GM18519 (cell line): ENCODE results near the gene LBH.
A peak's percentile ranks its signal among the peaks of the same experiment; 100 is the strongest.

Experiments used
- ATAC-seq: cut with Tn5 transposase; IDR thresholded peaks from one replicate; pipeline ENCODE4 v1.9.1; 2021; ENCODE audit warnings: mild to moderate bottlenecking, moderate library complexity; ENCODE audit not compliant: unreplicated experiment, low FRiP score

LBH gene

DNA sequence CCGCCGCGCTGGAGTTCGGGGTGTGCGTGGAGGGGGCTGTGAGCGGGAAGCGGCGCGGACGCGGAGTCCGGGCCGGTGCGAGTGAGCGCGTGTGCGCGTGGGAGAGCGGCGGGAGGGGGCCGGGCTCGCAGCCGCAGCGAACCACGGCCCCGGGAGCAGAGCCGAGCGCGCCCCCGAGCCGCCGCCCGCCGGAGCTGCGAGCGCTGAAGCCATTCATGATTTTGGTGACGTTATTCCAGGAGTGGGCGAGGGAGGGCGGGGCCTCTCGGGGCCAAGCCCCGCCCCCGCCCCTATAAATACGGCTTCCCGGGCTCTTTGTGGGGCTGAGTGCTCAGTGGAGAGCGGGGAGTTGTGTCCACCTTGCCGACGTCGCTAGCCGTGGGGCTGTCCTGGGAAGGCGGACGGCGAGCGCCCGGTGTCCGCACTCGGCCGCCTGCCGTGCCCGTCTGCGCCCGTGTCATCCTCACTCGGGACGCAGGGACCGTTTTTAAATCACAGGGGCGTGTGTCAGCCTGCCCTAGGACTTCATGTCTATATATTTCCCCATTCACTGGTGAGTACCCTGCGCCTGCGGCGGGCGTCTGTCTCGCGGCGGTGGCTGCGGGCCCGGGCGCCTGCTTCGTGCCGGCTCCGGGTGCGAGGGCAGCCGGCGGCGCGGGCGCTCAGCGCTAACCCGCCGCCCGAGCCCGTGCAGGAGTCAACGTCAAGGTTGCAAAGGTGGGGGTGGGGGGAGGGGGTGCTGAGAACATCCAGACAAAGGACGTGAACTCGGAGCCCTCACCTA lies at the start of gene LBH:
LBH (plus strand) TSS at position 323 of the 784 bp plus-strand sequence; CDS start at position 528, 205 bp downstream.
- ATAC-seq, result peak; percentile 27

DNA sequence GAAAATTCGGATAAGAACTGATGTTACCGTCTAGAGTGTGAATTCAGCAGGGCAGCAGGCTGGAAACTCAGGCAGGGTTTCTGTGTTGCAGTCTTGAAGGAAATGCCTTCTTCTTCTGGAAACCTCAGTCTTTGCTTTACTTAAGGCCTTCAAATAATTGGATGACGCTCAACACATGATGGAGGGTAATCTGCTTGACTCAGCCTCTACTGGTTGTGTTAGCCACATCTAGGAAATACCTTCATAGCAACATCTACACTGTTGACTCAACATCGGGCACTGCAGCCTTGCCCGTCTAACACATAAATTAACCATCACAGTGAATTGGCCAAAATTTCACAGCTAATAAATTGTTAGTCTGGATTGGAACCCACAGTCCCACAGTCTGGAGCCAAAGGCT lies 47.3 kb upstream of the LBH start:
- no peak for ATAC-seq

DNA sequence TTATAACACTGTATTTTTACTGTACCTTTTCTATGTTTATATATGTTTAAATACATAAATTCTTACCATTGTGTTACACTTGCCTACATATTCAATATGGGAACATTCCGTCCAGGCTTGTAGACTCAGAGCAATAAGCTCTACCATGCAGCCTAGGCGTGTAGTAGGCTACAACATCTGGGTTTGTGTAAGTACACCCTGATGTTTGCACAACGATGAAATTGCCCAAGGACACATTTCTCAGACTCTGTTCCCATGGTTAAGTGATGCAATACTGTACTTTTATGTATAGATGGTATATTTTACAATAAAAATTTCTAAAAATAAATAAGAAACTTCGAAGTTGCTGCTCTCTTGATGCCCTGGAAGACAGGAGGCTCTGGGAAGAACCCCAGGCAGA lies 46.2 kb upstream of the LBH start:
- no peak for ATAC-seq

DNA sequence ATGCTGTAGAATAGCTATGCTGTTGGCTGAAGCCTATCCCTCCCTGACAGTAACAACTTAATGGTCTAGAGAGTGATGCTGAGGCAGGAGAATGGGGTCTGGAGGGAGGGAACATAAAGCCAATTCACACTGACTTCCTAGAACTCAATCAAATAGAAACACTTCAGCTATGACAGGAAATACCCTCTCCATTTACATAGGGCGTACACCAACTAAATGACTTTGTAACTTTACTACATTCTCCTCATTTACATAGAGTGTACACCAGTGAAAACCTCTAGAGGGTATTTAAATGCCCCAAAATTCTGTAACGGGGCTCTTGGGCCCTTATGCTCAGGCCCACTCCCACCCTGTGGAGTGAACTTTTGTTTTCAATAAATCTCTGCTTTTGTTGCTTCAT lies 43.0 kb upstream of the LBH start:
- no peak for ATAC-seq

DNA sequence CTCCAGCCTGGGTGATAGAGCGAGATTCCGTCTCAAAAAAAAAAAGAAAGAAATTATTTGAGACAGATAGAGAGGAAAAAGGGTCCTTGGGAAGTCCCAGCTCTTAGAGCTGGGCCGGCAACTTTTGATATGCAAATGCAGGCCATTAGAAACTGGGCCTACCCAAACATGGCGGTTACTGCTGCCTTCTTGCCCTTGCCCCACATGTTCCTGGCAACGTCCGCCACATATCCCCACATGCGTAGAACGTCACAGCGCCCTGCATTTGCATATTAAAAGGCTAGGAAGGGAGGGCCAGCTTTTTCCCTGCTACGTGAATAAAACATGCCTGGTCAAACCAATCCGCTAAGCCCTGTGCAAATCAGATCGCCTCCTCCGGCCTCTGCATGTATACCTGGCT lies 40.7 kb upstream of the LBH start:
- ATAC-seq, result no peak

DNA sequence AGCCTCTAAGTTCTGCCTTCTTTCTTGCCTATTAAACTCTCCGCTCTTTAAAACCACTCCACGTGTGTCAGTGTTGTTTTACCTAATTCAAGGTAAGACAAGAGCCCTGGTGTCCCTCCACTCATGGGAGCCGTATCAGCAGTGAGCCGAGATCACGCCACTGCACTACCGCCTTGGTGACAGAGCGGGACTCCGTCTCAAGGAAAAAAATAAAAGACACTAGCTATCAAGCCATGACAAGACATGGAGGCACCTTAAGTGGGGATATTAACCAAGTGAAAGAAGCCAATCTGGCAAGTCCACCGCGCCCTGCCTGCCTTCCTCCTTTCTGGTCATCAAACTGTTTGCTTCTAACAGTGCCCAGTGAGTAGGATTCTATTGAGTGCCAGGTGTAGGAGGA lies 40.2 kb upstream of the LBH start:
- no peak for ATAC-seq

DNA sequence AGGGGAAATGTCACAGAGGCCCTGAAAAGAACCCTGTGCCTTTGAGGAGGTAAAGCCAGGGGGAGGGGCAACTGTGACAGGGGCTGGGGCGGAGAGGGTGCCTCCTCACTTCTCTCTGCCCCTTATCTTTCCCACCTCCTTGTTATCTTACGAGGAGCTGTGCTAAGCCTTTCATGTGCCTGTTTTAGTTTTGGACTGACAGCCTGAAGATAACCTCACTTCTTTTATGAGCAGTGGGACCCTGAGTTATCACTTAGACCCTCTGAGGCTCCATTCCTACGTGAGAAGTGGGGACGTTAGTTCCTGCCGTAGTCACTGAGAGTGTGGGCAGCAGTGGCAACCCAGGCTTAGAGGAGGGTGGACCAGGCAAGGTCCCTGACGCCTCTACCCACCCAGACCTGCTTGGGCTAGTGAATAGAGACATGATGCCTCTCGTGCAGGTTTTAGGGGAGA lies 39.5 kb upstream of the LBH start:
- ATAC-seq, result no peak

DNA sequence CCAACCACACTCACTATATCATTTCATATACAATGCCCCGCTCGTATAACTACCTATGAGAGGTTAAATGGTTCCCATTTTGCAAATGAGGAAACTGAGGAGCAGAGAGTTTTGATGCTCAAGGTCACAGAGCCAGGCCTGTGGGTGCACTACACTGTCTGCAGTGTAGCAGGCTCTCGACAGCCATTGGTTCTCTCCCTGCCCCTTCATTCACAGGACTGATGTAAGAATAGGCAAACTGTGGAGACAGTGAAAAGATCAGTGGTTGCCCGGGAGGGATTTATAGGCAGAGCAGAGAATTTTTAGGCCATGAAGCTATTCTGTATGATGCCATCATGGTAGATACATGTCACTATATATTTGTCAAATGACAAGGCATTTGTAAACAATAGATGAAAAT lies 39.0 kb upstream of the LBH start:
- no peak for ATAC-seq

DNA sequence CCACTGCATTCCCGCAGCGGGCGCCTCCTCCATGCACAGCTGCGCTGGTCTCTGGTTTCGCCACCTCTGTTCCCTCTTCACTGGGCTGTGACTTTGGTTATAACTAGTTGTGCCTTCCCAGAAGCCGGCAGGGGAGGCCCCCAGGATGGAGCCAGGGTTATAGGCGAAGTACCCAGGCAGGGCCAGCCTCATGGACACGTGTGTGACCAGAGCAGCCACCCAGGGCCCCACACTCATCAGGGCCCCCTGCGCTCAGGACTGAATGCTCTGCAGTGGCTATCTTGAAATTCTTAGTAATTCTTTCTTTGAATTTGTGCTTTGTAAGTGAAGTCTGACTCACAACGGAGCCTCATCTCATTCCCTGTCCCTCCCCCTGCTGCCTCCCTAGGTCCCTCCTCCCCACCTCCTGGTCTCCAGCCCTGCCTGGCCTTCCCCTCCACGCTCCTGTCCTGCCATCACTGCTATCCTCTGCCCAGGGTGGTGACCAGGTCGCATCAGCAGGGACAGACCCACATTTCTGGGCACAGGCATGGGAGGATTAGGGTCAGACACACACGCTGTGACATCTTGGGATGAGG lies 38.1 kb upstream of the LBH start:
- no peak for ATAC-seq

DNA sequence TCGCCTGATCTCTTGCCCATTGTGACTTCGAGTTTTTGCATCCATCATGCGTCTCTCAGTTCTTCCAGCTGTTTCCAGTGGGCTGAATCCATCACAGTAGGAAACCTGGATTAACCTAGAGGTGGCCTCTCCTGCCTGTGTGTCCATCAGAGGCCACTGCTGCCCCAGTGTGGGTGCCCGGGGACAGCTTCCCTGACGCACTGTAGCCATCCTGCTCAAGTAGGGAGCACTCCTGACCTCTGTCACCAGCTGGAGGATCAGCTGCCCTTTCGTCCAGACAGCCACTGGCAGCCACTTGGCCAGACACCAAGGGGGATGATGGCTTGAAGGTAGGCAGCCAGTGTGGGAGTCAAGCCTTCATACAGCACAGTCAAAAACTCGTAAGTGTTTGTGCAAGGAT lies 36.9 kb upstream of the LBH start:
- ATAC-seq, result no peak

DNA sequence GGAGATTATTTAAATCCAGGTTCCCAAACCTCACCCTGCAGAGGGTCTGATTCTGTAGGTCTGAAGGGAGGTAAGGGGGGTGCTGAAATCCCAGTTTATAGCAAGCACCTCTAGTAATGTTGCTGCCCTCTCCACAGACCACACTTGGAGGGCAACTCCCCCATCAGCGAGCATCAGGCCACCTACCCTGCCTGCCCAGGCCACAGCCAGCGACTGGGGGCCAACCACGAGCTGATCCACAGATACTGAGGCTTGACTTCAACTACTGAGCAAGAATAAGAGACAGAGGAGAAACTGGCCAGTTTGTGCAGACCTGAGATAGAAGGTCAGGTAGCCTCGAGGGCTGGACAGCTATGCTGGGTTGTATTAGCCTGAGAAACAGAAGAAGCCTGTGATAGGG lies 36.3 kb upstream of the LBH start:
- ATAC-seq, result no peak

DNA sequence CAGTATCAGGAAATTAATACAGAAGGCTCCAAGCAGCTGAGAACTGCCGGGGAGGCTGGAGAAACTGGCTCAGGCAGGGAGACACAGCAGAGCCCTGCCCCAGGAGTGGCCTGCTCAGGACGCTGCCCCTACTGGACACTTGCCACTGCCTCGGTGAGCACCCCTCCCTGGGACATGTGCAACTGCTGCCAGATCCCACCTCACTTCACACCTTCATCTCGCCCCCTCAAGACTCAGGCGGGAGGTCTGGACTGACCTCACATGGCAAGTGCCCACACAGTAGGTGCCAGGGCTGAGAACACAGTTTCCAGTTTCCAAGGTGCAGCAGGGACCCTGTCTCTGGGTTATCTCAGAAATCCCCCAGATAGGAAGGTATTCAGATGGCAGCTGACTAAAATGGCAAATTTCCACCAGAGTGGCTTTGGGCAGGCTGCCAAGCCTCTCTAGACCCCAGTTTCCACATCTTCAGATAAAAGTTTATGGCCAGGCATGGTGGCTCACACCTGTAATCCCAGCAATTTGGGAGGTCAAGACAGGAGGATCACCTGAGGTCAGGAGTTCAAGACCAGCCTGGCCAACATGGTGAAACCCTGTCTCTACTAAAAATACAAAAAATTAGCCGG lies 33.7 kb upstream of the LBH start:
- no peak for ATAC-seq

DNA sequence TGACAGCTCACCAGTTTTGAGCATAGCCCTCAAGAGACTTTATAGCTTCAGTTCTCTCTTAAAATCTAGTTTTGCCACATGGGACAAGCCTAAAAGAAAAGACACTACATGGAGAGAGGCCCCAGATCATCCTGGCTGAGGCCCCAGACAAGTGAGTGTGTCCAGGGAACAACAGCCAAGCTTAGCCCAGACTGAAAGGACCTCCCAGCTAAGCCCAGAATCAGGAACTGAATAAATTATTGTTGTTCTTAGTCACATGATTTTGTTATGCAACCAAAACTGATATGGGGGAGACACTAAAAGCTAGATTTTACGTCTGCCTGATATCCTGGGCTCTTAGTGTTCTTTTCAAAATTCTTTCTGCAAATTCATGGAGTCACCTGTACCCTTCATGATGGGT lies 29.3 kb upstream of the LBH start:
- no peak for ATAC-seq

DNA sequence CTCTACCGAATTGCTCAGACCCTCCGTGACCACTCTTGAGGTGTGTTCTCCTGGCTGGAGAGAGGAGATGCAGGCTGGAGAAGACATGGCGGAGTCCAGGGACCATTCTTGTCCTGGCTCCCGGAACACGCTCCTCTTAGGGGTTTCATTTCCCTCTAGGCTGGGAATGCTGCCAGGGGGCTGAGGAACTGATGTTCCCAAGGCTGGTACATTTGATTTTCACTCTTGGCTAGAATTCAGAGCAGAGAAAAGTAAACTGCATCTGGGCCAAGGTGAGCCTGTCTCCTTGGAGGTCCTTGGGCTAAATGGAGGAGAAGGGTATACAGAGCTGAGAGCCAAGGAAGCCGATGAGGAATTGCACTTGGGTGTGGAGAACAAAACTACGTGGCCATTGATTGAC lies 28.2 kb upstream of the LBH start:
- no peak for ATAC-seq

DNA sequence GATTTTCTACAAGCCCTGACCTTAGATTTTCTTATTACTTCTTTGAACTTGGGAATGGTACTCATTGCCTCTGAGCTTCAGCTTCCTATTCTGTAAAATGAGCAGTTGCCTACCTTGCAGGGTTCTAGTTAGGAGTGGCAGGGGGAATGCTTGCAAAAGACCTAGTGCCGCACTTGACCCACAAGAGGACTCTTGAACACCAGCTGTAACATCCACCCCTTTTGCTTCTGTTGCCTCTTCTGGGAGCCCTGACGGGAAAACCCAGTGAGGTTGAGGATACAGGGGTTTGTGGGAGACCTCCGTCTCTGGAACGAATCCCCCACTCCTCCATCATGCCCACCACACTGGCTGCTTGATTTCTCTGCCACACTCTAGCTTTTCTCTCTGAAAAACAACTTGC lies 27.1 kb upstream of the LBH start:
- ATAC-seq, result no peak

DNA sequence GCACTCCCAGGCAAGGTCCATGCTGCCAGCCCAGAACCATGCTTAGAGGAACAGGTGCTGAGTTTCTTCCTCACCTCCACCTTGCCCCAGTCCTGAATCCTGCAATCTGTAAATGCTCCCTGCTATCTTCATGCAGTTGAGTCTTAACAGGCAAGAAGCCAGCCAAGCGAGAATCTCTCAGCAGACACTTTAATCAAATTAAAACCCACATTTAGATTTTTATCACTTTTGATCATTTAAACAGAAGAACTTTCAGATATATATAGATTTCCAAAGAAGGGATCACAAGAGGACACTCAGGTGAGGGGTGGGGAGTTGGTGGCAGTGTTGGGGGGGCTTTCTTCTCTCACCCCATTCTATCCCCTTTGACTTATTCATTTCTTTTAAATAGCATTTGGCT lies 25.9 kb upstream of the LBH start:
- no peak for ATAC-seq

DNA sequence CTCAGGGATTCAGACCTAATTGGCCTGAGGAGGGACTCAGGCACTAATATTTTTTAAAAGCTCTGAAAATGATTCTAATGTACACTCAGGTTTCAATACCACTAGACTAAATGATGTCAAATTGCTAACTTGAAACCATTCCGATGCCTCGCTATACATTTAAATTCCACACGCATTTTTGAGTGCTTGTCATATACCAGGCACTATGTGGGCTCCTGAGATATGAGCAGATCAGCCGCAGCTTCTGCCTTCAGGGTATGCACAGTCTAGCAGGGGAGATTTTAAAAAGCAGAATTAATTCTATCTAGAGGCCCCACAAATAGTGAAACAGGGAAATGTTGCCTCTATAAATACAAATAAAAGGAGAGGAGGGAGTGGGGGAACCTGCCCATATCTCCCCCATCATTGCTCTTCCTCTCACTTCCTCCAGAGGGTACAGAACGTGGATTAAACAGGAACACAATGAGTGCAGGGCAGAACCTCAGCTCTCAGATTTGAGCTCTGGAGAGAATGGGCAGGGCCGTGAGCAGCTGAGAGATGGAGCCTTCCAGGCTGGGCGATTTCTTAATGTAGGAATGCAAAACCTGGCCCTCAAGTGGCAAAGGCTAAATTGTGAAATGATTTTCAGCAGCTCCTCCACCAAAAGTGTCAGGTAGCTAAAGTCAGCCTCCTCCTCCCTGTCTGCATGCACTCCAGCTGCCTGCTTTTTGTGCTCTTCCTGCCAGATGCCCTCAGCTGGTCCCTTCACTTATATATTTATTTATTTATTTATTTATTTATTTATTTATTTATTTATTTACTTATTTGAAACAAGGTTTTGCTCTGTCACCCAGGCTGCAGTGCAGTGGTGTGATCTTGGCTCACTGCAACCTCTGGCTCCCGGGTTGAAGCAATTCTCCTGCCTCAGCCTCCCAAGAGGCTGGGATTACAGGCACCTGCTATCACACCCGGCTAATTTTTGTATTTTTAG lies 24.6 kb upstream of the LBH start:
- no peak for ATAC-seq

DNA sequence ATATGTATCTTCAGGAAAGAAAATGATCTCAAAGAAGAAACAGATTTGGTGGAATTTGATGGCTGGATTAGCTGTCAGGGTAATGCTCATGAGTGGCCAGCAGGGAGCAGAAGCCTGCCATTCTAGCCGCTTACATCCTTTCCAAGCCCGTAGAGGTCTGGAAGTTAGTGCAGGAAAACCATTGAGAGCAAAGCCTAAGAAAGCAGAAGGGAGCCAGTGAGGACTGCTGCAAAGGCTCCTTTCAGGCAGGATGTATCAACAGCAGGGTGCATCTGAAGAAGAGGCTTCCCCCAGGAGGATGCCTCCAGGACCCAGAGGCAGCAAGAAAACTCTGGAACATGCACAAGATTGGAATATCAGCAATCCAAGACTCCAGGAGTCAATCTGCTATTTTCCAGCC lies 22.9 kb upstream of the LBH start:
- no peak for ATAC-seq

DNA sequence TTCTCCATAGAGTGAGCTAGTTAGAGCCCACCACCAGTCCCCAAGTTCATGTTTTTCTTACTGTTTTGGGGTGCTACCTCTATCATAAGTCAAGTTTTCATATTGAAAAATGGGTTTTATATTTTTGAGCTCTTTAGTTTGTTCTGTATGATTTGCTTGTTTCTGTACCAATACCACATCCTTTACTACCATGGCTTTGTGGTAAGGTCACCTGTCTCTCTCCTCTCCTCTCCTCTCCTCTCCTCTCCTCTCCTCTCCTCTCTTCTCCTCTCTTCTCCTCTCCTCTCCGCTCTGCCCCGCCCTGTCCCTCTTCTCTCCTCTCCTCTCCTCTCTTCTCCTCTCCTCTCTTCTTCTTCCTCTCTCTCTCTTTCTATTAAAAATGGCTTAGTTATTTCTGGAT lies 22.1 kb upstream of the LBH start:
- no peak for ATAC-seq

DNA sequence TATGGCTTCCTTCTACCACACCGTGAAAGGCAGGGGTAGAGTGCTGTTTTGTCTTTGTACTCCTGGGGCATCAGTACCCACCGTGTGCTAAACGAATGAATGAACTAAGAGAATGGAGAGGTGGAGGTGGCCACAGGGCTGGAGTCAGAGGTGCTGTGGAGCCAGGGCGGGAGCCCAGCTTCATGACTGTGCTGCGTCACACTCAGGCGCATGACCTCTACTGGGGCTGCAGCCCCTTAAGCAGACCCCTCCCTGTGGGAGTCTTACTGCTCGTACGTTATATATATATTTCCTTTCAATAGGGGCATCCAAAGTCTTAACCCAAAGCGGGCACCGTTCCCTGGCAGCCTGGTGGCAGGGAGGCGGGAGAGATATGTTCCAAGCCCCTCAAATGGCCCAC lies 18.0 kb upstream of the LBH start:
- no peak for ATAC-seq

DNA sequence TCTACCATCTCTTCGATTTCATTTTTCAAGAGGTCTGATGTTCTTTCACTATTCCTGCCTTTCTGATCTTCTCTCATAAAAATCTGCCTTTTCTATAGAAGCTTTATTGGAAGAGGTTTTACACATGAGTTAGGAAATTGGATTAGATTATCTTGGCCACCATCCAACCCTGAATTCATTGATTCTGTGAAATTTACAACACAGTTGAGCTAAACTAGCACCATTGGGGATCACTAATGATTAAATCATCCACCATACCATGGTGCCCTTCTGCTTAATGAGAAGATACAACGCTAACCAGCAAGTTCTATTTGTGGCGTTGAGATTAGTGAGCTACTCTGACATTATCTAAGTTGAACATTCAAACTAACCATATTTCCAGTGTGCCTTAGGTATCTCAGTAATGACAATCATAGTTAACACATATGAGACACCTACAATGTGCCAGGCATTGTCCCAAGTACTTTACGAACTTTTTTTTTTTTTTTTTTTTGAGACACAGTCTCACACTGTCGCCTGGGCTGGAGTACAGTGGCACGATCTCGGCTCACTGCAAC lies 17.3 kb upstream of the LBH start:
- ATAC-seq, result no peak
